Measurements from ENCODE around the gene POU3F2. TPM values are rescaled to one million over a fixed set of nuclear protein-coding genes. Genes with fewer than 3 reads are reported as not detected.

POU3F2 gene
- total and polyA plus RNA-seq, 2 donors (not counting 1 experiment from before 2014, with no cell fraction given), result not detected

DNA sequence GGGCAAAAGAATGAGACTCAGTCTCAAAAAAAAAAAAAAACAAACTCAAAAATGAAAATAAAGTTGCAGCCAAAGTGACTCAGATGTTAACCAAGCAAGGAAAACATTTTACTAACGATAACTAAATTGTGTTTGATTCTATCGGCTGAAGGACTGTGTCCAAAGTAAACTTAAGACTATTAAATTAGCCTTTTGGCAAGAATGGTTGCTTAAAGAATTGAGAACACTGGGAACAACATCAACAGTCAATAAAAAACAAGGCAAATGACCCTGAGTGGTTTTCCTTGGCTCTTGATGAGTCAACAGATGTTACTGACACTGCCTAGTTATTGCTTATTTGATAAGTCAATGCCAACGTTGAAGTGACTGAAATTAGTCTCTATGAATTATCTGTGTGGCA lies 36.7 kb downstream of the POU3F2 start:
- no peaks in the 10 kb centered on the region for H3K79me2 ChIP-seq (ENCODE audit: control insufficient read depth, insufficient read depth, low read length)
- no peak overlapping the region for H3K4me2 ChIP-seq (ENCODE audit: extremely low read depth, insufficient read depth, low read length)
- H4K20me1 ChIP-seq (ENCODE audit: control insufficient read depth, extremely low read depth, insufficient read depth, low read length), result no peaks in the 10 kb centered on the region
- H3K9ac ChIP-seq (ENCODE audit: insufficient read depth, low read length), result no peak overlapping the region
- H3K4me1 ChIP-seq (ENCODE audit: control insufficient read depth, extremely low read depth, insufficient read depth, low read length), result no peaks in the 10 kb centered on the region
- H3K27ac ChIP-seq (ENCODE audit: insufficient read depth, low read length), result no peak overlapping the region
- no peak for TF ChIP-seq EZH2 (IDR thresholded peaks at IDR 0.05; ENCODE audit: low read length, missing control alignments)
- TF ChIP-seq, protein P1, sequence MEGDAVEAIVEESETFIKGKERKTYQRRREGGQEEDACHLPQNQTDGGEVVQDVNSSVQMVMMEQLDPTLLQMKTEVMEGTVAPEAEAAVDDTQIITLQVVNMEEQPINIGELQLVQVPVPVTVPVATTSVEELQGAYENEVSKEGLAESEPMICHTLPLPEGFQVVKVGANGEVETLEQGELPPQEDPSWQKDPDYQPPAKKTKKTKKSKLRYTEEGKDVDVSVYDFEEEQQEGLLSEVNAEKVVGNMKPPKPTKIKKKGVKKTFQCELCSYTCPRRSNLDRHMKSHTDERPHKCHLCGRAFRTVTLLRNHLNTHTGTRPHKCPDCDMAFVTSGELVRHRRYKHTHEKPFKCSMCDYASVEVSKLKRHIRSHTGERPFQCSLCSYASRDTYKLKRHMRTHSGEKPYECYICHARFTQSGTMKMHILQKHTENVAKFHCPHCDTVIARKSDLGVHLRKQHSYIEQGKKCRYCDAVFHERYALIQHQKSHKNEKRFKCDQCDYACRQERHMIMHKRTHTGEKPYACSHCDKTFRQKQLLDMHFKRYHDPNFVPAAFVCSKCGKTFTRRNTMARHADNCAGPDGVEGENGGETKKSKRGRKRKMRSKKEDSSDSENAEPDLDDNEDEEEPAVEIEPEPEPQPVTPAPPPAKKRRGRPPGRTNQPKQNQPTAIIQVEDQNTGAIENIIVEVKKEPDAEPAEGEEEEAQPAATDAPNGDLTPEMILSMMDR (conservative IDR thresholded peaks at IDR 0.05 in 1 of 2, IDR thresholded peaks at IDR 0.05 in 1 of 2; ENCODE audit: low read depth in 1 of 2, low read length in 2 of 2), result no peak
- H3K27me3 ChIP-seq (ENCODE audit: control insufficient read depth, insufficient read depth, low read length), result no peaks in the 10 kb centered on the region
- H3K36me3 ChIP-seq (ENCODE audit: control insufficient read depth, insufficient read depth, low read length), result peaks cover 1% of the 10 kb centered on the region
- H3K9me3 ChIP-seq (ENCODE audit: control insufficient read depth, insufficient read depth, low read depth, low read length), result no peaks in the 10 kb centered on the region
- peak; percentile 5 to 23 for DNase-seq (ENCODE audit: low read depth in 2 of 2)
- no peak overlapping the region for H2AFZ ChIP-seq (ENCODE audit: low read length)
- no peak overlapping the region for H3K4me3 ChIP-seq (replicated peaks in 1 of 4; ENCODE audit: control extremely low read depth in 1 of 4, insufficient read depth in 1 of 4, low read depth in 3 of 4, low read length in 4 of 4)

GRCh38 chr6:98871821-98872220 lies 37.4 kb downstream of the POU3F2 start:
- DNase-seq (ENCODE audit: low read depth in 2 of 2), result no peak
- H3K9ac ChIP-seq (ENCODE audit: insufficient read depth, low read length), result no peak overlapping the region

GRCh38 chr6:98875375-98875774 lies 41.0 kb downstream of the POU3F2 start:
- H3K9me3 ChIP-seq (ENCODE audit: control insufficient read depth, insufficient read depth, low read depth, low read length), result no peaks in the 10 kb centered on the region
- H3K27me3 ChIP-seq (ENCODE audit: control insufficient read depth, insufficient read depth, low read length), result no peaks in the 10 kb centered on the region
- no peak for DNase-seq (ENCODE audit: low read depth in 2 of 2)
- H3K79me2 ChIP-seq (ENCODE audit: control insufficient read depth, insufficient read depth, low read length), result no peaks in the 10 kb centered on the region
- H3K9ac ChIP-seq (ENCODE audit: insufficient read depth, low read length), result no peak overlapping the region
- H3K27ac ChIP-seq (ENCODE audit: insufficient read depth, low read length), result no peak overlapping the region
- no peak overlapping the region for H3K4me2 ChIP-seq (ENCODE audit: extremely low read depth, insufficient read depth, low read length)
- no peaks in the 10 kb centered on the region for H3K4me1 ChIP-seq (ENCODE audit: control insufficient read depth, extremely low read depth, insufficient read depth, low read length)
- no peak overlapping the region for H3K4me3 ChIP-seq (replicated peaks in 1 of 4; ENCODE audit: control extremely low read depth in 1 of 4, insufficient read depth in 1 of 4, low read depth in 3 of 4, low read length in 4 of 4)
- H4K20me1 ChIP-seq (ENCODE audit: control insufficient read depth, extremely low read depth, insufficient read depth, low read length), result no peaks in the 10 kb centered on the region
- TF ChIP-seq, protein P1 (conservative IDR thresholded peaks at IDR 0.05 in 1 of 2, IDR thresholded peaks at IDR 0.05 in 1 of 2; ENCODE audit: low read depth in 1 of 2, low read length in 2 of 2), result no peak
- no peak for TF ChIP-seq EZH2 (IDR thresholded peaks at IDR 0.05; ENCODE audit: low read length, missing control alignments)
- peaks cover 1% of the 10 kb centered on the region for H3K36me3 ChIP-seq (ENCODE audit: control insufficient read depth, insufficient read depth, low read length)
- H2AFZ ChIP-seq (ENCODE audit: low read length), result no peak overlapping the region

More at GRCh38 chr6:98871821-98872220, 37.4 kb downstream of the POU3F2 start:
- Histone ChIP-seq H3K79me2 (ENCODE audit: control insufficient read depth, insufficient read depth, low read length) (no peaks in the 10 kb centered on the region), H3K36me3 (ENCODE audit: control insufficient read depth, insufficient read depth, low read length) (peaks cover 1% of the 10 kb centered on the region), H3K9me3 (ENCODE audit: control insufficient read depth, insufficient read depth, low read depth, low read length) (no peaks in the 10 kb centered on the region), H4K20me1 (ENCODE audit: control insufficient read depth, extremely low read depth, insufficient read depth, low read length) (no peaks in the 10 kb centered on the region), H3K27ac (ENCODE audit: insufficient read depth, low read length) (no peak overlapping the region), H2AFZ (ENCODE audit: low read length) (no peak overlapping the region), H3K4me2 (ENCODE audit: extremely low read depth, insufficient read depth, low read length) (no peak overlapping the region), H3K4me1 (ENCODE audit: control insufficient read depth, extremely low read depth, insufficient read depth, low read length) (no peaks in the 10 kb centered on the region), H3K4me3 (replicated peaks in 1 of 4; ENCODE audit: control extremely low read depth in 1 of 4, insufficient read depth in 1 of 4, low read depth in 3 of 4, low read length in 4 of 4) (no peak overlapping the region), H3K27me3 (ENCODE audit: control insufficient read depth, insufficient read depth, low read length) (no peaks in the 10 kb centered on the region)
- no peak for TF ChIP-seq EZH2 (IDR thresholded peaks at IDR 0.05; ENCODE audit: low read length, missing control alignments)

All from fibroblast of lung (primary cell).